NCI-H2081 treated with DMSO at 0.1 percent for 48 hours (cell line): ENCODE data around the gene SYNE1.
A peak's percentile ranks its signal among the peaks of the same experiment; 100 is the strongest.

Experiments used
- DNase-seq: peaks from one replicate; lab custom pipeline; 2025; lab: John Stamatoyannopoulos, UW

Gene SYNE1

DNA sequence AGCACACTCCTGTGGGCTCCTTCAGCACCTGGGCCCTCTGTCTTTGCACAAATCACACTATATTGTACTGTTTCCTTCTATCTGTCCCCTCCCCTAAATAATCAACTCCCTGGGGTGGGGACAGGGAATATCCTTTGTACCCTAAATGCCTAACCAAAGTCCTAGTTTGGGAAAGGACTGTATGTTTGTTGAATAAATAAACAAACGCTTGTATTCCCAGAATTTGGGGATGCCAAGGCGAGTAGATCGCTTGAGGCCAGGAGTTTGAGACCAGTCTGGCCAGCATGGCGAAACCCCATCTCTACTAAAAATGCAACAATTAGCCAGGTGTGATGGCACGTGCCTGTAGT, 322.7 kb downstream of the SYNE1 start:
- DNase-seq: no peak

GRCh38 chr6:152313542-152314482, 323.4 kb downstream of the SYNE1 start:
- DNase-seq: no peak

DNA sequence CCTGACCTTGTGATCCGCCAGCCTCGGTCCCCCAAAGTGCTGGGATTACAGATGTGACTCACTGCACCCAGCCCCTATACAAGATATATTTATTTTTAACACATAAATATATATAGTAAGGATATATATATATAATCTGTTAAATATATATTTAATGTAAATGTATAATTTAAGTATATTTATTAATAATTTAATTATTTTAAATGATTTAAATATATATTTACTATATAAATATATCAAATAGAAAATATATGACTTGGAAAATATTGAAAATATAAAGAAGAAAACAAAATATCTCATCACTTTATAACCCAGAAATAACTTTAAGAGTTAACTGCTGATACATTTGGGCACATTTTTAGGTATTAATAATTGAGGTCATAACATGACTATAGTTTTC, 324.7 kb downstream of the SYNE1 start:
- DNase-seq: no peak

DNA sequence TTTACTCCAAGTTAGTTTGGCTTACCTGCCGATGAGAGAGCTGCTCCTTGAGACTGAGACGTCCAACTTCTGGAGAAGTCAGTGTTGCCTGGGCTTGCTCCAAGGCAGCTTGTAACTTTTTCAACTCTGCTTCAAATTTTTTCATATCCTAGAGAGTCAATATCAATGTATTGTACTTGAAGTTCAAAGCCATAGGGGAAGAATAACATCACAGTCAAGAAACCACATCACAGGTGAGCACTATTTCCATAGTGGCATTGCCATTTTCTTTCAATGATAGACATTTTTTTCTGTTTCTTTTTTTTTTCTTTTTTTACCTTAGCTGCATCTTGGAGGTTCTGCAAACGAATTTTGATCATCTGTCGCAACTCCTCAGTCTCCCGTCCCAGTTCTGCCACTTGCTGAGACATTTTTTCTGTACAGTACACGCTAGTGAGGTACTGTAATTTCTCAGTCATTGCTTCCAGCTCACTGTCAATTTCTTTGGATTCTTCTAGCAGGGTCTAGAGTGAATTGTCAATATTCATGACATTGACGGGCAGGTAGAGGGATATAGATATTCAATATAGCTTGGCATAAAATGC, 326.7 kb downstream of the SYNE1 start:
- DNase-seq: no peak

DNA sequence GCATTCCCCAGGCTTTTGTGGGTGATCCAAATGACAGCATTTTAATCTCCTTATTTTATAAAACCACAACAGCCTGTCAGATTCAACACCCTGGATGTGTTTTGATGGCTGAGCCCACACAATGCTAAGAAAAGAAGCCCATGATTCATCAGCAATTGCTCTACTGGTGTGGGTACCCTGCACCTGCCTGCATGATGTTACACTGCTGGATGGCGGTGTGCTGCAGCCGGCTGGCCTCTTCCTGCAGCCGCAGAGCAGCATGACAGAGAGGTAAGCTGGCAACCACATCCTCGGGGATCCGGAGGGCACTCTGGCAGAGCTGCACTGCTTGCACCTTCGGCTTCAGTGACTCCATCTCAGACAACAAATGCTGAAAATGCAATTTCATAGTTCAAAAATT, 327.5 kb downstream of the SYNE1 start:
- no peak for DNase-seq

DNA sequence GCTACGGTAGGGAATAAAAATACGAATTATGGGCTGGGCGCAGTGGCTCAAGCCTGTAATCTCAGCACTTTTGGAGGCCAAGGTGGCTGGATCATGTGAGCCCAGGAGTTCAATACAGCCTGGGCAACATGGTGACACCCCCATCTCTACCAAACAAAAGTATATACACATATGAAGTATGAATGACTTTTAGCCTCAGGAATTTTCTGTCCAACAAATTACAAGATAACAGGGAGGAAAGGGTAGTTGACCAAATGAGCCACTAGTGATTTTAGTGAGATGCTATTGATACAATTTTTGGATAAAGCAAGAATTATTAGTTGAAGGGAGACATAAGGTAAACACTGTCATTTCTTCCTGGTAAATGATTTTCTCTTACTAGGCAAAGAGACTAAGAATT, 328.2 kb downstream of the SYNE1 start:
- DNase-seq: no peak

- DNase-seq: no peak
Observed at GRCh38 chr6:152308306-152308705, 328.9 kb downstream of the SYNE1 start.

DNA sequence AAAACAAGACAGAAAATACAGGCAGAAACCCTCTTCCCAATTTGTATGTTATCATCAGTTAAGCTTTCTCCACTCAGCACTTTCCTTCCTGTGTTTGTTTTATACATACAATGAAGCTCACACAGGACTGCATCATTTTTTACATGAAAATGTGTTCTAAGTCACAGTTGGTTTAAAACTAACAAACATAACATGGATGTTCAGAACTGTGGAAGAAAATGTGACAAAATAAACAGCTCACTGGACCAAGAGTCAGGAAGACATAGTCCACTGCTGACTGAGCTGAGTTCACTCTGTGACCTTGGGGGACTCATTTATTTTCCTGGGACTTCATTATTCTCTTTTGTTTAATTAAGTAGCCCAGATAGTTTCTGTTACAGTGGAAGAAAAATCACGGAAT, 331.5 kb downstream of the SYNE1 start:
- DNase-seq: no peak

DNA sequence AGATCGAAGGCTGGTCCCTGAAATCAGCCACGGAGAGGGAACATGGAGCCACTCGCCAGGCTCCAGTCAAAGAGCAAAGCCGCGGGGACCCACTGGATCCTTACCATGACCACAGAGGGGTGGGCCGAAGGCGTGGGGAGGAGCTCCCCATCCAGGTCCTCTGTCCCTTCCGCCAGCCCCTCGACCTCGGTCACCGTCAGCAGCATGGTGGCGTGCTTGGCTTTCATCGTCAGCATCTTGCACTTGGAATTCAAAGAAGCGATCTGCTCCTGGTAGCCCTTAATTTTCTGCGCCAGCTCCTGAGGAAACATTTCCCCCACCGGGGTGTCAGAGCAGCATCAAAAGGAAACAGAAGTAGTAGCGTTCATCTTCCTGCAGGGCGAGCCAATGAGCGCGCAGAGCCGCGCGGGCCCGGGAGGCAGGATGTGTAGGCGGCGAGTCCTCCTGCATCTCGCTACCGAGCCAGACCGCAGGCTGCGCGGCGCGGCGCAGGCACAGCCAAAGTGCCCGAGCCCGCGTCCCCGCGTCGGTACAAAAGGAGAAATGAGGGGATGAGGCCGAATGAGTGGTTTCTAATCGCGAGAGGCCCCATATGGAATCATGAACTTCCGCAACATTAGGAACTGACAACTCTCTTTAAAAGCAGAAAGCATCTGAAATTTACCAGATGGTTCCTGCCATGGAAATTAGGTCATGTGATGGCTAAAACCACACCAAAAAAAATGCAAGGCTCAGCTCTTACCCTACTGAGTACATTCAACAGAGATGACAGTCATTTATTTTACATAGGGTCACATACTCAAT, 335.2 kb downstream of the SYNE1 start:
- DNase-seq: no peak

GRCh38 chr6:152301021-152301764, 336.0 kb downstream of the SYNE1 start:
- DNase-seq: no peak

DNA sequence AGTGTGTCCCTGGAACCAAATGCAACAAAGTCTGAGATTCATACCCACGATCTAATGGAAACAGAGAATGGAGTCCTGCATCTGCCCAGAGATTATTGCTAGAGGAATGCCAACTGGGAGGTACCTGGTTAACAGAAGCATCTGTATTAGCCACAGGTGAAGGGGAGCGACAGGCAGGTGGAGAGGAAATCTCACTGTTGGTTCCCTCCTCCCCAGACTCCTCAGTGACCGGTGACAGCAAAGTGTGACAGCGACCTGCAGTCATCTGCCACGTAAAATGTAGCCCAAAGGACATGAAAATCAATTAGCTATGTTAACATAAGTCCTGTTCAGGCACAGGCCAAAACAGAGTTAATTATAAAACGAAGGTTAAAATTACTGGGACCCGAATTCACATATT, 336.6 kb downstream of the SYNE1 start:
- no peak for DNase-seq

DNA sequence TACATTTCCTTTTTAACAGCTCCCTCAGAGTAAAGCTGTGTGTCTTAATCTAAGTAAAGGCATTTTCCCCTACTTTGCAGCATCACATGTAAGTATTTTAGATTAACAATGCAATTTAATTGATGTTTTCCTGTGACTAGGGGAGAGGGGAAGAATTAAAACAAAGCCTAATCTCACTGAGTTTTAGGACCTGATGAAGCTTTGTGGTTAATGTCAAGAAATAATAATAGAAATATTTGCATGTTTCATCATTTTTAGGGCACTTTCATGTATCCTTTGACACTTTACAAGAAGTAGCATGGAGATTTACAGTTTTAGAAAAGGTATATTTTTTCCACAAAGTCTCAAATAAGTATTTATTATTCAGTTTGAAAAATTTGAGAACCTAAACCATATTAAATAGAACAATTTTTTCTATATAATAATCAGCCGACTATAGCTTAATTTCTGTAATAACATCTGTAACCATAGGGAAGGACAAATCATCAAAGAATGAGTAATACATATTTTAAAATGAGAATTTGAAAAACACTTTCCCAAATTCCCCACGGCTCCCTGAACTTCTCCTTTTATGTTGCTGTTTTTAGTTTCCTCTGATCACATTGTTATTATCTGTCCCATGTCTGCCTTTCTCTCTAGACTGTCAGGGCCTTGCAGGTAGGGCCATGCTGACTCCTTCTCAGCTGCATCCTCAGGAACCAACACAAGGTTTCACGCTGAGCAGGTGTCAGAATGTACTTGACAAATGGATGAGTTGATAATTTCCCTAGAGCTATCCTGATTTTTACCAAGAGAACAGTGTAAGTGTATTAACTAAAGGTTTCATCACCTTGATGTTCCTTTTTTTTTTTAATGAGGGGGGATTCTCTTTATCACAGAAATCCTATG, 338.1 kb downstream of the SYNE1 start:
- no peak for DNase-seq

- DNase-seq: no peak
Observed at GRCh38 chr6:152298055-152298647, 339.0 kb downstream of the SYNE1 start.

DNA sequence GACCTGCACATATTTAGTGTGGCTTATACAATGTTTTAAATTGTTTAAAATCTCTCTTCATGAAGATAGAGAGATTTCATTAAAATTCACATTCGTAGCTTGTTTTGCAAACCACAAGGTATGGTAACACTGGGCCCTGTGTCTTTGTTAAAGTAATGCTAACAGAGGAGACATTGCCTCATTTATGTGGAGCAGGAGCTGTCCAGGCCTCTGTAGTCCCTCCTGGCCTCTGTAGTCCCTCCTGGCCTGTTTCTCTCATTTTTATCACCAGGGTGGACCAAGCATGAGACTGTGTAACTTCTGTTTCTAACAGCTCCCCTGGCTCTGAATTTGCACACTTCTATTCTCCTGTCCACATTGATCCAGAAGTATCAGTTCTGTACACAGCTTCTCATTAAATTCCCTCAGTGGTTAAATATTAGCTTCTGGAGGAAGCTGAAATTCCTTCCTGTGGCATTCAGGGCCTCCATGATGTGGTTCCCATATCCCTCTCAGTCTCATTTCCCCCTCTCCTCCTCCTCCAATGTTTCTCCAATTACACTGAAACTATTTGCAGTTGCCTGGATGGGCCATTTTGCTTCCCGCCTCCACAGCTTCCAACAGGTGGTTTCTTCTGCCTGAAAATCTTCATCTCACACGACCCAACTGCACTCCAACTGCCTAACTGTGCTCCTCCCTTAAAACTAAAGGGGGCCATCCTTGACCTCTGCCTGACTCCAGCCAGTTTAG, 340.4 kb downstream of the SYNE1 start:
- DNase-seq: no peak

GRCh38 chr6:152295920-152296319, 341.2 kb downstream of the SYNE1 start:
- no peak for DNase-seq

DNA sequence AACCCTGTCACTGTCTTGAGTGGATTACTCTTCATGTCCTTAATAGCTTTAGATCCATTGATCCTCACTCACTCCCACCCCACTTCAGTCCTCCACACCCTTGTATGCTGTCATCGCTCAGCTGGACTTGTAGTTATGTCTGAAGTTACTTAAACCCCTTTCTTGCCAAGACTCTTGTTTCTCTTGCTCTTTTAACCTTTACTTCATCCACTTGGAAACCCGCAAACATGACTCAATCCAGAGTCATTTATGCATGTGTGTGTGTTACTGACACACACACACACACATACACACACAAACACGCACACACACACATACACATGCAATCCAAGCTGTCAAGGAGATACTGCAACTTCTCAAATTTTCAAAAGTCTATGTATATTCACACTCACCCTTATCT, 341.8 kb downstream of the SYNE1 start:
- no peak for DNase-seq

GRCh38 chr6:152293404-152293803, 343.8 kb downstream of the SYNE1 start:
- DNase-seq: peak; percentile 1

- DNase-seq: no peak
Observed at GRCh38 chr6:152292555-152292954, 344.6 kb downstream of the SYNE1 start.

GRCh38 chr6:152290693-152291092, 346.5 kb downstream of the SYNE1 start:
- DNase-seq: no peak

DNA sequence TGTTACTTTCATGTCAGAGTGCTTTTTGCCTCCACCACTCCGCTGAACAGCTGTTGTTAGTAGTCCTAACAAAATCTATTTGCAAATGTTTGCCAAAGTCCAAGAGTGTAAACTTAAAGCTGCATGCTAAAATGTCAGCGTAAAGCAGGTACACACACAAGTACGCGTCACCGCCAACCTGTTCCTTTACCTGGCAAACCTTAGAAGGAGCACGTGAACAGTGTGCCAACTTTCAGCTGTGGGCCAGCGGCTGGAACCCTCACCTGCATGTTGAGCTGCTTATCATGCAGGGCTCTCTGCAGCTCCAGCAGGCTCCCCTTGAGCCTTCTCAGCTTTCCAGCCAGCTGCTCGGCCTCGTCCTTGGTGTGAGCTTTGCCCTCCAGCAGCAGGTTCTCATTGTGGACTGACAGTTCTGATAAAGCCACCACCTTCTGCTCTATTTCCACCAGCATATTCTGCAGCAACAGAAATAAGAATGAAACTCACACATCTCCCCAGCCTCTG, 359.3 kb downstream of the SYNE1 start:
- no peak for DNase-seq
